Gastroesophageal sphincter (tissue), 3 donors: ENCODE results near the gene SASH3.

Source experiments
- CTCF ChIP-seq, 4 experiments: fragments of 200-600 bp in 2 of 4; fragments of 450-650 bp in 2 of 4; sonication (generic) in 1 of 4; IDR thresholded peaks; one replicate each; pipeline ENCODE4 v1.5.1; 2017 to 2019; ENCODE audit warnings: antibody characterized with exemption in 4 of 4, mild to moderate bottlenecking in 2 of 4, moderate library complexity in 2 of 4
- EP300 ChIP-seq: sonication (generic); formaldehyde crosslinking; IDR thresholded peaks from one replicate; pipeline ENCODE4 v1.6.1; 2017; ENCODE audit warnings: antibody characterized with exemption, mild to moderate bottlenecking
- POLR2A ChIP-seq, 2 donors: fragments of 450-650 bp; IDR thresholded peaks; one replicate each; pipeline ENCODE4 v1.6.1; 2017; ENCODE audit warnings: antibody characterized with exemption in 2 of 2, mild to moderate bottlenecking in 2 of 2, moderate library complexity in 1 of 2
- POLR2AphosphoS5 ChIP-seq: sonication (generic); formaldehyde crosslinking; IDR thresholded peaks from one replicate; pipeline ENCODE4 v1.6.1; 2017; ENCODE audit warnings: antibody characterized with exemption

- TF ChIP-seq CTCF (IDR thresholded peaks at IDR 0.05) (no peak), EP300 (no peak), POLR2AphosphoS5 (no peak), POLR2A (IDR thresholded peaks at IDR 0.05) (no peak)
Observed at GRCh38 chrX:129755779-129756650, 23.7 kb upstream of the SASH3 start.
